HTERT RPE-1 (cell line): Measurements from ENCODE around the gene SVIL.

ENCODE experiments used
- in situ Hi-C: fragments of 300-500 bp; cut with MboI; formaldehyde crosslinking; loops from 4 replicates; pipeline ENCODE4 v1.14.3; 2020; ENCODE audit warnings: low sequenced_read_pairs

SVIL gene

DNA sequence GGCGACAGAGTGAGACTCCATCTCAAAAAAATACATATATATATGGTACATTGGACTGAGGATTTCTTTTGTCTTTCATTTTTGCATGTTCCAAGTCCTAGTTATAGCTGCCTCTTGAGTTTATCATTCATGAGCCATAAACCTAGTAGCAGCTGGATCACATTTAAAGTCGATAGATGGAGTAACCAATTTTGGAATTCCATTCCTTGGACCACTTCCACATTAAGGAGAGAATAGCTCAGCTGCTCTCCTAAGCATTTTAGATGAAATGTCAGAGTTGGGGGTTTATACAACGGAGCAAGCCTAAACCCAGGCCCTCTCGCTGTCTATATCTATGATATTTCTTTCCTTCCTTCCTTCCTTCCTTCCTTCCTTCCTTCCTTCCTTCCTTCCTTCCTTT lies 204.7 kb downstream of the SVIL start:
- in situ Hi-C loops = no loop called here

DNA sequence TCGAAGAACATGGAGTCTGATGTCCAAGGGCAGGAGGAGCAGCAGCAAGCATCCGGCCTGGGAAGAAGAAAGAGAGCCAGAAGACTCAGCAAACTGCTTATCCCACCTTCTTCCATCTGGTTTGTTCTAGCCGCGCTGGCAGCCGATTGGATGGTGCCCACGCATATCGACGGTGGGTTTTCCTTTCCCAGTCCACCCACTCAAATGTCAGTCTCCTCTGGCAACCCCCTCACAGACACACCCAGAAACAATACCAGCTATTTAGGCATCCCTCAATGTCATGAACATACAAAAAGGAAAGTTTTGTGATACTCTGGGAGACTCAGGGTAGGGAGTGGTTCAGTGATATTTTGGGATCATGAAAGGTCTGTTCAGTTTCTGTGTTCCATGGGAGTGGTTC lies 206.3 kb downstream of the SVIL start:
- in situ Hi-C loops = no loop called here

DNA sequence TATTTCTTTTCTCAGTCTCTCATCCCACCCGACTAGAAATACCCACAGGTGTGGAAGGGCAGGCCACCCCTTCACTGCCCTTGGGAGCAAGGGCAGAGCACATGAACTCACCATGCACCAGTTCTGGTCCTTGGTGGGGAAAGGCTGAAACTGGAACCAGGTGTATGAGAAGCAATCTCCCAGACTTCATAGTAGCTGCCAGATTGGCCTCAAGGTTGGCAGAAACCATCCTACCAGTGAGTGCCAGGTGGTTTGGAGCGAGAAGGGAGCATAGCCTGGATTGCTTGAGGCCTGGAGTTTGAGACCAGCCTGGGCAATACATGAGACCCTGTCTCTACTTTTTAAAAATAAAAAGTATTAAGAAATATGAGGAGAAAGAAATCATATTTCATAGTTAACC lies 207.1 kb downstream of the SVIL start:
- in situ Hi-C loops = no loop called here

DNA sequence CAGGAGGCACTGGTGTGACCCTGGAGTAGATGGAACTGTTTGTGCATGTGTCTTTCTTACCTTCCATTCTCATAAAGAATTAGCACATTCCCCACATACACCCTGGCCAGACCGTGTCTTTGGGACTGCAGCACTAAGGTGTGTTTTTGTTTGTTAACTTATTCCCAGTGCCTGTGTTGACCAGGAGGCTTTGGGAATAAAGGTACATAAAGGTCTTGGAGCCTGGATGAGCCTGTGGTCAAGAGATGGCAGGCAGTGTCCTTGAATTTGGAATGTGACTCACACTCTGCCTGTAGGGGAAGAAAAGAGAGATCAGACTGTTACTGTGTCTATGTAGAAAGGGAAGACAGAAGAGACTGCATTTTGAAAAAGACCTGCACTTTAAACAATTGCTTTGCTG lies 208.4 kb downstream of the SVIL start:
- in situ Hi-C loops = no loop called here

DNA sequence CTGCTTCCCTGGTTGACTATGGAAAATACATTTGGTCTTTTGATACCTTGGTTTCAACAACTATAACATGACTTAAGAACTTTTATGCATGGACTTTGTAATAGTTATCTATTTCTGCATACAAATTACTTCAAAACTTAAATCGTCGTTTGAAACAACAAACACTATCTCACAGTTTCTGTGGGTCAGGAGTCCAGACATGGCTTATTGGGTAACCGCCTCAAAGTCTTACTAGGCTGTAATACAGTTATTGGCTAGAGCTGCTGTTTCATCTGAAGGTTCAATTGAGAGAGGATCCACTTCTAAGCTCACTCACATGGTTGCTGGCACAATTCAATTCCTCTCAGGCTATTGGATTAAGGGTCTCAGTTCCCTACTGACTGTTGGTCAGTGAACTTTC lies 210.8 kb downstream of the SVIL start:
- in situ Hi-C loops = no loop called here

DNA sequence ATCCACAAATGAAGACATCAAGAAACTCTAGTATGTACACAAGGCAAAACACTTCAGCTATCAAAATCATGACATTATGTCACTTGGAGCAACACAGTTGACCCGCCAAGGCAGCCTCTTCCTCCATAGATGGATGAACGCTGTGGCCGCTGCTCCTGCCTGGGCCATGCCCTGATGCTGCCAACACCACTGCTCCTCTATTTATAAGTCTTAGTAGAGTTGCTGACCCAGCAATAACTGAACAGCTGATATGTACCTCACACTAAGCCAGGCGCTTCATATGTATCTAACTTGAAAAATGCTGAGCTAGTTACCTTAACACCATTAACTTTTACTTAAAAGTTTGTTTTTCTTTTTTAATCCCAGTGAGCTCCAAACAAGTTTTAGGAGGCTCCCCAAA lies 214.0 kb downstream of the SVIL start:
- in situ Hi-C loops = no loop called here

DNA sequence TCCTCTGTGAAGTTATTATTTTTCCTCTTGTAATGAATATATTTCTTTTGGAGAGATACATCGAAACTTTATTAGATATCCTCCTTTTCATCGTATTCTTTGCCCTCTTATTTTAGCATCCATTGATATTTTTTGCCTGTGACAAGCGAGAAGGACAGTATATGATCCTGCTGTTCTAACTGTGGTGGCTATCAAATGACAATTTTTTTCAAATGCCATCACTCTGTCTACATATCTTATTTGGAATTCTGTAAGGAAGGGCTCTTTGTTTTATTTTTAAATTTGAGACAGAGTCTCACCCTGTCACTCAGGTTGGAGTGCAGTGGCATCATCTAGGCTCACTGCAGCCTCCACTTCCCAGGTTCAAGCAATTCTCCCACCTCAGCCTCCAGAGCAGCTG lies 217.4 kb downstream of the SVIL start:
- in situ Hi-C loops = no loop called here

DNA sequence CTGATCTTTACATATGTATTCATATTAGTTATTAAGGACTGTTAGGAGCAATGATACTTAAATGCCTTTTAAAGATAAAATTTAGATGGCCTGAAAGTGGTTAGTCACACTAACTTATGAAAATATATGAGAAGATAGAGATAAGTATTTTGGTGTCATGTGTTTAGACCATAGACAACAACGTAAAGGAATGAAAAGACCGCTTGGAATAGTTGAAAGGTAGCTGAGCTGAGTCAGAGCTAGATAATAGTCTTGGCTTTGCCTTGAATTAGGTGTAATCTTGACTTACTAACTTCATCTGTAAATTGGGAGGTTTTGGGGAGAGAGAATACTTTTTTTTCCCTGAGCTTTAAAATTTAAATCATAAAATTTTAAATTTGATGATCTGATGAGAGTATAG lies 218.9 kb downstream of the SVIL start:
- in situ Hi-C loops = no loop called here

DNA sequence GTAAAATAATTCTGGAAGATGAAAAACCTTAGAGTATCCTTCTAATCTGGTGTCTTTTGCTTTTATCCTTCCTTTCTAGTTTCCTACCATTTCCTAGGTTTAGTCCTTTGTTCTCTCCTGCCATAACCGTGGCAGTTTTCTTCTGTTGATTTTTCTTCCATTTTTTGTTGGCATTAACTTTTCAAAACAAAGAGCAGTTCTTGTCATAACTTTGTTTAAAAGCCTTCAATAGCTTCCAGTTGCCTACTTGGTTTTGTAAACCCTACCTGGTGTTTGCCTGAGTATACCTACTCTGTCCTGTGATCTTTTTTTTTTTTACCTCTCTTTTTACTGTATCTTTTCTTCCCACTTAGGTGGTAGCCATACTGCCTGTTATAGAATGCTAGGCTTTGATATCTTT lies 220.3 kb downstream of the SVIL start:
- in situ Hi-C loops = no loop called here

DNA sequence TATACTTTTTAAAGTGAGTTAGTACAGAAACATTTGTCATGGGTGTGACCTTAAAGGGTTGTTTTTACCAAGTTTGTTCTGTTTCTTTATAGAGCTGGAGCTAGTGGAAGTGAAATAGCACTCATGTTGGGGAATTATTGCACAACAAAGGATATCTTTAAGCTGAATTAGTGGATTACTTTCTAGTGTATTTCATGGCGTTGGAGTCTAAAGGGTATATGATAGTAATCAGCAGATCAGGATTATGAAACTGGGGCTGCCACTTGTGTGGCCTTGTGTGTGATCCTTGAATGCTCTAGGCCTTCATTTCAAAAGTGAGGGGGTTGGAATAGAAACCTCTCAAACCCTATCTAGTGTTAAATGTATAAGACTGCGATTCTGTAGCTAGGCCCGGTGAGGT lies 222.3 kb downstream of the SVIL start:
- in situ Hi-C loops = no loop called here

DNA sequence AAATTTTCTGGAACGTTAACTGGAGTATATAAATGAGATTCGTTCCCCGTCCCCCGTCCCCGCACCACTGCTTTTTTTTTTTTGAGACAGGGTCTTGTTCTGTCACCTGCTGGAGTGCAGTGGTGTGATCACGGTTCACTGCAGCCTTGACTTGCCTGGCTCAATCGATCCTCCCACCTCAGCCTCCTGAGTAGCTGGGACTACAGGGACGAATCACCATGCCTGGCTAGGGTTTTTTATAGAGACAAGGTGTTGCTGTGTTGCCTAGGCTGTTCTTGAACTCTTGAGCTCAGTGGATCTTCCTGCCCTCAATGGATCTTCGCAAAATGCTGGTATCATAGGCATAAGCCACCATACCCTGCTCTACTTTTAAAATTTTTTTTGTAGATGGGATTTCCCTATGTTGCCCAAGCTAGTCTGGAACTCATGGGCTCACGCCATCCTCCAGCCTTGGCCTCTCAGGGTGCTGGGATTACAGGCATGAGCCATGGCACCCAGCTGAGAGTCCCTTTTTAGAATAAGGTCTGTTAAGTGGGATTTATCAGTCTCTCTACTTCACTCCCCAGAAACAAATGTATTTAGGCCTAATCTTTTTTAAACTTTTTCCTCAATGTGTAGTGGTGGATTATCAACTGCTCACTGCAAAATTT lies 223.0 kb downstream of the SVIL start:
- in situ Hi-C loops = no loop called here

DNA sequence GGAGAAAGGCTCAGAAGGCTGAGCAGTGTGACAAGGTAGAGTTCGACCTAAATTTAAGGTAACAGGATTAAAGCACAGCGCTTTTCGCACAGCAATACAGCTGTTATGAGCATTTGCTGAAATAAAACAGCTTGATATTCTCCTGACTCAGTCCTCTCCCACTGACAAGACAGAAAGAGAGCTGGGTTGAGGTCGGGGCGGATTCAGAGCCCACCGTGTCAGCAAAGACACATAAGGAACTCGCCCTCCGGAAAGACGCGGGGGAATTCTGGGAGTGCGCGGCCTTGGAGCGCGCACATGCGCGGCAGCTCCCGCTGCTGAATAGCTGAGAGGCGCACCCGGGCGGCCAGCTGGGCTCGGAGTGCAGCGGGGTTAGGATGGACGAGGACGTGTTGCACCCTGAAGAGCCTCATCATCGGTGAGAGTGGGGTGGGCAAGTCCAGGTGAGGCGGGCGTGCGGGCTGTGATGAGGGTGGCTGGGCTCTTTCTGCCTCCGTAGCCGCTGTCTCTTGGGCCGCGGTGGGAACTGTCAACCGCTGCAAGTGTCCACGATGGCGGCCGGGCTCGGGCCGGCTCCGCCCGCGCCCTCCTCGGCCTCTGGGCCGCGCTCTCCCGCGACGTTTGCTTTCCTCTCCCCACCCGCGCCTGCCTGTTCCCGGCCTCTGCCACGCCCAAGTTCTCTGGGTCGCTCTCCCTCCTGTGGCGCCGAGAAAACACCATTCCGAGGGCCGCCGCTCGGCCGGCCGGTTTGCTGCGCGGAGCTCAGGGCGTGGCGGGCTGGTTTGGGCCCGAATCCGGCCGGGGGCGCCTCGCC lies 225.3 kb downstream of the SVIL start:
- in situ Hi-C loops = no loop called here

DNA sequence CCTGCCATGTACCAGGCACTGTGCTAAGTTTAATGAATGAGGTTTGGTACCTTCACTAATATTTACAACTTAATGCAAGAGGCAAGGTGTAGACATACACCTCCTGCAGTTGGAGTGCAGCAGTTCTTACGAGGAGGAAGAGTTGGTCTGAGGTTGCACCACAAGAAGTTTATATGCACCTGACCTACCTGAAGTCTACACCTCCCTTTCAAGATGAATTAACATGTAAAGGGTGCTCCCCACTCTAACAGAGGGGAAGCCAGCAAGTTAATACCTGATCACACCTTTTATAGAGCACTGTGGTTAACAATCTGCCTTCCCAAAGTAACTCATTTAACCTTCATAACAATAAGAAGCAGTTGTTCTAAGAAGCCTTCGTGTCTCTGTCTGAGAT lies 225.9 kb downstream of the SVIL start:
- in situ Hi-C loops = no loop called here
